Bone marrow (tissue), 2 donors: Measurements from ENCODE around the gene ASB18.

Experiments used
- DNase-seq, 2 donors: peaks; one replicate each; lab custom pipeline; 2025; lab: John Stamatoyannopoulos, UW

The ASB18 gene

DNA sequence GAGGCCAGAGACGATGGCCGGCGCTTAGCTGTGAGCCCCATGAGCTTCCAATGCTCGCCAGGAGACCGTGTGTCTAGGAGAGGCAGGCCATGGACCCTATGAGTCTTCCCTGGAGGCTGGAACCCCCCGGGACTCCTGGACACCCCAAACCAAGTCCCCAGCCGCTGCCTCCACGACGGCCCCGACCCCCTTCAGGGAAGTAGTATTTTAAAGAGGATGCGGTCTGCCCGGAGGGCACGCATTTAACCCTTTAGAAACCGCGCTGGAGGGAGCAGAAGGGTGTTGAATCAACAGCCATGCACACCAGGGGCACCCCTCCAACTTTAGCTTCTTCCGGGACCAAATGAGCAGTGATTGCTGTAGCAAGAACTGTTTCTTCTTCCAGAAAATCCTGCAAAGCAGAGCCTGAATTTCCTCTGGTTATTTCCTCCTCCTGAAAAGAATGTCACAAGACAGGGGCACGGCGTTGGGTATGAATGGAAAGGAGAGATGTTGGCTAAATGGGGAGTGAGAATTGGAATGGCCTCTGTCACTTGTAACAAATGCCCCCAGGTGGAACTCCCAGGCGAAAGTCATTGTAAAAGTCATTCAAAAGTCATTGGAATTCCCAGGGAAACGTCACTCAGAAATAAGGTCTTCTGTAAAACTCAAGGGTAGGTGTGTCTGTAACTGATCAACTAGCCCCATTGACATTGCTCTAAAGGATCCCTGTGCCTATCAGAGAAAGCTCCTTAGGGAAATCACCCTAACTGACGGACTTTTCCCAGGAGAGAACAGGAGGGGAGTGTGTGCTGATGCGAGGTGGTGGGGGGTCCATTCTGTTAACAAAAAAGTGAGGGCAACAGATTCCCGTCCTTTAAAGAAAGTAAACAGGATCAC lies 90.2 kb downstream of the ASB18 start:
- DNase-seq: no peak

GRCh38 chr2:236173036-236173728 lies 91.0 kb downstream of the ASB18 start:
- DNase-seq: no peak

DNA sequence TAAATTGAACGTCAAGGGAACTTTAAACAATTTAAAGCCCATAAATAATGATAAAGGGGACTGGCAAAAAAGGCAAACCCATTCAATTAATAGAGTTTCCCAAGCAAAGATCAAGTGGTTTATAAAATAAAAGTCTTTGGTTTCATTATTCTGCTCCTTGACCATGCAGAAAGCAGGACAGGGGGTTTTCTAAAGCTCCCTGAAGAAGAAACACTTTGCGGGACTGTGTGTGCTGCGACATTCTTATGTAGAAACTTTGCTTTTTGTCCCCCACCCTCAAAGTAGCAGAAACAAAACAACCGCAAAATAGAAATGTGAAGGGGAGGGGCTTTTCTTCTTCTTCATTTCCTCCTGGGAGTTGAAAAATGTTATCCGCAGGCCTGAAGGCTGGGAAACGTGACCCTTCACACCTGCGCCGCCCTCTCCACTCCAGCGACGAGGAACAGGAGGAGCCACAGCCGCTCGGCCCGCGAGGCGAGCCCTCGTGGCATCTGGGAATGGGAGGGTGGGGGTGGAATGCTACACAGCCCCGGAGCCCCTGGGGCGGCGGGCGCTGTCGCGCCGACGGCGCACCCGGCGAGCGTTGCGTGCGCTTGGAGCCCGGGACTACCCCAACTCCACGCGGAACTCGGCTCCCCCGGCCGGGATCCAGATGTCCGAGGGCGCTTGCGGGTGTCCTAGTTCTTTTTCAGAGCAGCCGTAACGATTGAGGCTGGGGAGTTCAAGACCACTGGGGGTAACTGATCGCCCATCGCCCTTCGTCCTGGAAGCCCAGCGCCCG lies 91.8 kb downstream of the ASB18 start:
- DNase-seq: no peak

- DNase-seq: no peak
These were observed 92.4 kb downstream of the ASB18 start for GRCh38 chr2:236171680-236172254.

DNA sequence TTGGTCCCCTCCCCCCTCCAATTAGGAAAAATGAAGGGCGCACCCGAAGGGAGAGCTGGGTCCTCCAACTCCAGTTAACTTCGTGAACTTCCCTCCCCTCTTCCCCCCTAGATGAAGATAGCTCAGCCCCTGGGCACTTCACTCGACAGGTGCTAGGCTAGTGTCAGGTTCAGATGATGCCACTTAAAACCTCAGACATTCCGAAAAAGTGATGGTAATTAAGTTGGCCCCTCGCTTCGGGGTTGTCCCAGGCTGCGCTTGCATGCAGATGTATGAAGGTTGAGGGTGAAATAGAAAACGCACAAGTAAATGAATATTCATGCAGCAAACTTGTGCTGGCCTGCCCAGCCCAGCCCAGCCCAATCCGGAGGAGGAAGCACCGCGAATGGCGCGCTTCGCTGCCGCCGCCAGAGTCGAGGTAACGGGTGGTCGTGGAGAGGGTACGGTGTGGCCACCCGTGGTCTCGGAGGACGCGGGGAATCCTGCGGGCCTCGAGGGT lies 93.0 kb downstream of the ASB18 start:
- DNase-seq: no peak

DNA sequence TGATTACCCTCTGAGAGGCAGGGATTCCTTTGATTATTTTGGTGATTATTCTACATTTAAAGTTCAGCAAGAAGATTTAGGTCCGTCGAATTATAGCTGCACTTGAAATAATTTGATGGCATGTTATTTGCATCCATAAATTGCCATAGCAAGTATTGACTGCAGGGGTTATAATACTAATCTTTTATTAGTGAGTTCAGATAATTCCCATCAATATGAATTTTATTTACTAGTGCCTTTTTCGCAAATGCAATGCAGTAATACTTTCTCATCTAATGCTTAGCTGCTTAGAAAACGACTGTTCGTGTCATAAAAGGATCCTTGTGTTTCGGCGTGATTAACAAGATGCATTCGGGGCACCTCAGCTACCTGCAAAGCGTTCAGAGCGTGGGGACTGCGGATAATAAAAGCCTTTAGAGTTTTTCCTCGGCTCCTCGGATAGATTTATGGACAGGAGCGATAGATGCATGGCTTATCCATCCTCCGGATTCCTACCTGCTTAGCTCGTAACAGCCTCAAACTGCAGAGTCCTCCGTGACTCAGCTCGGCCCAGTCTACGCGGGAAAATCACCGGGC lies 93.5 kb downstream of the ASB18 start:
- no peak for DNase-seq

DNA sequence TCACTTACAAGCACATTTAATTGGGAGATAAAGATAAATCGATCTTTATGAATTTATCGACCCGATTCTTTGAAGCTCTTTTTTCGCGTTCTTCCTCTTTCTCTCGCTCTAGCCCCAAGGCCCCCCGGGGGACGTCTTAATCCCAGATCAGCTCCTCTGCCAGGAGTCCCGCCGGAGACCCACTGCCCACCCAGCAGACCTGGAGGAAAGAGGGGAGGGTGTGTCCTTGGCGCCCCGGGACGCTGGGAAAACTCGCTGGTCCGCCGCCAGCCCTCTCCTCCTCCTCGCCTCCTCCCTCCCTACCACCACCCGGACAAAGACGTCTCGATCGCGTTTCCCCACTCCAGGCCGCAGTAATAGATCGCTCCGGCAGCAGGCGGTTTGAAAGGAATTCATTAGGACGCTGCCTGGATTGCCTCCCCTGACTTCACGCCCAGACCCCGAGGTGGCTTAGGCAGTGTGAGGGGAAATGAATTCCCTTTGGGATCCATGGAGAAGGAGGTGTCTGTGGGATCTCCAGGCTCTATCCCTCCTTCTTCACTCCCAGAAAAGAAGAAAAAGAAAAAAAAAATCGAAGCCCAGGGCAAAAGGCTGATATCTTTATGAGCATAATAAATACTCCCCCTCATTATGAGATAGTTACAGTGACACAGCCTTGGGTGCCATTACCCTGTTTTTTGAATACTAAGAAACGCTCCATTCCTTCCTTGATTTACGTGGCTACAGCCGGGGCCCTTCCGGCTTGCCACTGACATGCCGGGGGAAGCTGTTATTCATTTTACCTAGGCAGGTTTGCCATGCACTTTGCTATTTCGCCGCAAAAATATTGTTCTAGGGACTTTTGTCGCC lies 94.2 kb downstream of the ASB18 start:
- DNase-seq: no peak

- no peak for DNase-seq
These were observed 95.0 kb downstream of the ASB18 start for GRCh38 chr2:236169151-236169721.

- DNase-seq: no peak
These were observed 95.8 kb downstream of the ASB18 start, which contains the start of gene GBX2 for GRCh38 chr2:236168110-236169080. Gene GBX2, minus strand, starts transcription at chr2:236168386. Its CDS starts 415 bp downstream, at chr2:236167971.

GRCh38 chr2:236167297-236168109 lies 96.7 kb downstream of the ASB18 start:
- DNase-seq: no peak

- no peak for DNase-seq
These were observed 97.4 kb downstream of the ASB18 start for GRCh38 chr2:236166796-236167296.

DNA sequence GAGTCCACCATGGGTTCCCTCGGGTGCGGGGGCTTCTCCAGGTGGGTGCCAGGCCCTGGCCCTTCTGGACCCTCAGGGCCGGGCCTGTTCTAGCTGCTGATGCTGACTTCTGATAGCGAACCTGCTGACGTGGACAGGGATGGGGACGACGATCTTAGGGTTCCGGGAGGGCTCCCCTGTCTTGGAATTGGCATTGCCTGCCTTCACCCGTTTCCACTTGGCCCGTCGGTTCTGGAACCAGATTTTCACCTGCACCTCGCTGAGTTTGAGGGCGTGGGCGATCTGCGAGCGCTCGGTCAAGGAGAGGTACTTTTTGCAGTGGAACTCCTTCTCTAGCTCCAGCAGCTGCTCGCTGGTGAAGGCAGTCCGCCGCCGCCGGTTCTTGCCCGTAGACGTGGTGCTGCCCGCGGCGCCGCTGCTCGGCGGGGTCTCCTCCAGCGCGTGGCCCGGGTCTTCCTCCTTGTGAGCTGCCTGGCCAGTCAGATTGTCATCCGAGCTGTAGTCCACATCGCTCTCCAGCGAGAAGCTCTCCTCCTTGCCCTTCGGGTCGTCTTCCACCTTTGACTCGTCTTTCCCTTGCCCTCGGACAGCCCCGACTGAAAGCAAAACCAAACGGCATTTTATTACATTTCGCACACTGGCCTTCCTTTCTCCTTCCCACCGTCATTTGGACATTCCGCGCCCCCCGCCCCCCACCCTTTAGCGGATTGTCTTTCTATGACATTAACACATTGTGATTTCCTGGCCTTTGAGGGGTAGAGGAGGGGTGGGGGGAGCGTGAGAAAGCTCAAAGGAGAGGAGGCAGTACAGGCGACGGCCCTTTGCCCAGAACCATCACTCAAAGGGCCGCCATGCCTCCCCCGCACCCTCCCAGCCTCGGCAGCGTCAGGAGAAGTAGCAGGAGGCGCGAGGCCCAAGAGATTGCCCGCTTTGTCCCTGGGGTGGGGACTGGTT lies 98.1 kb downstream of the ASB18 start:
- no peak for DNase-seq

DNA sequence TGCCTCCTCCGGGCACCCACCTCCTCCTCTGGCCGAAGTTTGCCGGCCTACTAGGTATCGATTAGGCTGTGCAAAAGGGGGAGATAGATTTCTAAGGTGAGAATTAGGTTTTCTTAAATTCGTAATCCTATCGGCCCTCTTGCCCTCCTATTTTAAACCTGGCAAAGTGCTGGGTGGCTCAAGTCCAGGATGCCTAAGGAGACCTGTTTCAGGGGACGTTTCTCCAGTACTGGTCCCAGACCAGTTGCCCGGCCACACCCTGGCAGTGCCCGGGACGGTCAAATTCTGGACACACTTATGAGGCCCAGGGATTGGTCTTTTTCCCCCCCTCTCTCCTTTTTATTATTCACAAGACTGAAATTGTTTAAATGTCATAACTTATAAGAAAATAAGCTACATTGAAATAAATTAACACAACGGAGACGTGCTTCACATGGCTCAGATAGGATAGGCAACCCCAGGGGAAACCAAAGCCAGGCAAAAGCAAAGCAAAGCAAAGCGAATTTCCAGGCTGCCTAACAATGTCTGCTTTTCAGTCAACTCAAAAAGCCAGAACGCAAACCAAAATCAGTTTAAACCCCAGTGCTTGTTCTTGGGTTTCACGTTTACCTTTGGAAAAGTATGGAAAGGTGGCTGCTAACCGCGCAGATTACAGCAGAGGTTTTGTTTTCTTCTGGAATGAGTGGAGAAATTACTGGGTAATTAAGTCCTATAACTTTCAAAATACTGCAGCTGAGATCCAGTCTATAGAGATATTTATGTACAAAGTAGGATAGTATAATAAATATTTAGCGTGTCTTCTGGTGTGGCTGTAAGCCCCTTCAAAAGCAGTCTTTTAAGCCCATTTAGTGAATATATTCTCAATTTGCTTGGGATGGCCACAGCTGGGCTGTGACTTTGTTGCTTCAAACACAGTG lies 99.0 kb downstream of the ASB18 start:
- no peak for DNase-seq

GRCh38 chr2:236164201-236164924 lies 99.8 kb downstream of the ASB18 start:
- no peak for DNase-seq
